Activated CD4-positive, CD25-positive, alpha-beta regulatory T cell treated with anti-CD3 and anti-CD28 coated beads, Interleukin-2, amount 50 U/mL, for 24 hours (primary cell): ENCODE results near the gene PROC.

Experiments
- ATAC-seq, 2 donors: fragments of 150-1000 bp; cut with Tn5 transposase; one replicate each; pipeline ENCODE4 v1.10.0; 2021; ENCODE audit warnings: mild to moderate bottlenecking in 1 of 2, moderate library complexity in 1 of 2

The PROC gene

DNA sequence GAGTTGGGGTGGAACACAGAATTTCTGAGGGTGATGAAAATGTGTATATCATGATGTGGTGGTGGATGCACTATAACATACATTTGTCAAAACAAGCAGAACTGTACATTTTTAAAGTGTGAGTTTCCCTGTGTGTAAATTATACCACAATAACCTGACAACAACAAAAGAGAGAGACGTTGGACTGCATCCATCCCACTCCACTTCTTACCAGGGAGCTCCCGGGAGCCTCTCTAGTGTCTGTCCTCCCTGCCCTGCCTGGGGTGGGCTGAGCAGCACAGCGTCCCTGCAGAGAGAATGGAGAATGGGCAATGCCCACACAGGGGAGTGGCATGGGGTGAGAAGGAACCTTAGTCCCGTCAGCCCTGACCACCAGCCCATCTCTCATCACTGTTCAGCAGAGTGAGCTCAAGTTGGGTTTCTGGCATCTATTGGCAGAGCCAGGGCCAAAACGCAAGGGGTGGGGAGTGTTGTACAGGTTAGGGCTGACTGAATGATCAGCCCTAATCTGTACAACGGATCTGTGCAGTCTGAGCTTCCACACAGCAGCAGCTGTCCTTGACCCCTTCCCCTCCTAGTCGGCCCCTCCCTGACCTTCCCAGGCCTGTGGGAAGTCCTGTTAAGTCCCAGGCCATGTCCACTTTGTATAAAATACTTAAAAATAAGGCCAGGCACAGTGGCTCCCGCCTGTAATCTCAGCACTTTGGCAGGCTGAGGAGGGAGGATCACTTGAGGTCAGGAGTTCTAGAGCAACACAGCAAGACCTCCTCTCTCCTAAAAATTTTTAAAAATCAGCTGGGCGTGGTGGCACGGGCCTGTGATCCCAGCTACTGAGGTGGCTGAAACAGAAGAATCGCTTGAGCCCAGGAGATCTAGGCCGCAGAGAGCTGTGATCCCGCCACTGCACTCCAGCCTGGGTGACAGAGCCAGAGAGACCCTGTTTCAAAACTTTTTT lies 3.3 kb upstream of the PROC start:
- no peak for ATAC-seq

DNA sequence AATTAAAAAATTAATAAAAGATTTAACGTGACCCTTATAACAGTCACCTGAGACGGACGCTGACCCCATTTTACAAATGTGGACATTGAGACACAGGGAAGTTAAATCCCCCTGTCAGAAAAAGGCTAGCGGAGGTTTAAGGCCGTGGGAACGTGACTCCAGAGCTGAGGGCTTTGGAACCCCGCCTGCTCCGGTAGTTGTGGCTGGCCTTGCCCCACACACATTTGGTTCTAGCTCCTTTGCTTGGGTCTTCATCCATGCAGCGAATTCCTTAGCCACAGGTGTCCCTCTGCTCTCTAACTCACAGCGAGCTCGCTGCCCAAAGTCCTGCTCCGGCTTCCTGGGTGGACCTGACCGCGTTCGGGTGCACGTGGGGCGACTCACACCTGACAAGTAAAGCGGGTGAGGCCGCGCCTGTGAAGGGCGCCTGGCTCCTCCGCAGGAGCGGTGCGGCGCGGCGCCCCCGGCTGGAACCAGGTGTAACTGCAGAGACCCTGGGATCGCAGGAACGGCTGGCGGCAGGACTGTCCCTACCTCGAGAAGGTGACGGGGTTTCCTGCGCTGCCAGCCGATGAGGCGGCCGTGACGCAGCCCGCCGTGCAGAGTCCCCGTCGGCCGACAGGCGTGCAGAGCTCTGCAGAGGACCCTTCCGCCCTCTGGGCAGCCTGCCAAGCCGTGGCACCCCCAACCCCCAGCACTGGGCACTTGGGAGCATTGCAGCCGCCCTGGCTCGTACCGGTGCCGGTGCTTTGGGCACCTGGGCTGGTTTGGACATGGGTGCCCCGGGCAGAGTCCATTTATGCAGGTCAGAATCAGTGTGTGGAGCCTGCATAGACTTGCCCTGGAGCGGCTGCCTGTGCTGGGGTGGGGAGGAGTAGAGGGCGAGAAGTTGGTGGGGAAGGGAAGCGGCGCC lies 2.4 kb upstream of the PROC start:
- peak; percentile 94 to 95 for ATAC-seq

DNA sequence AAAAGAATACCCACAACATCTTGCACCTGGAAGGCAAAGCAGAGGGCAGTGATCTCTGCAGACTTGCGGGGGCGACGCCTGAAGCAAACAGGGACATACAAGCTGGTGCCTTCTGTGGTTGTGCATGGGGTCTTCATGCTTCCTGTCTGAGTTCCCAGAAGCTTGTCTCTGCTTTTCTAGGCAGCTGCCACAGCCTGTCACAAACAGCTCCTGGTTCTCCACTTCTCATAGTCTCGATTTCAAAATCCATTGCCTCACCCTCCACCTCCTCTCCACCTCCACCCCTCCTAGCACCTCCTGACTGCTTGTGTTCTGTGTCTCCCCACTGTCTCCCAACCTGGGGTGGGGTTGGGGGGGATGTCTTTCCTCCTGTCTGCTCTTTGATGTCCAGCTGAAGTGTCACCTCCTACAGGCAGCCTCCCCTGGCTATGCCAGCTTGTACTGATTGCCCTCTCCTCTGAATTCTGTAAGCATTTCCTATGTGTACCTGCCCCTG lies 1.7 kb upstream of the PROC start:
- no peak for ATAC-seq

DNA sequence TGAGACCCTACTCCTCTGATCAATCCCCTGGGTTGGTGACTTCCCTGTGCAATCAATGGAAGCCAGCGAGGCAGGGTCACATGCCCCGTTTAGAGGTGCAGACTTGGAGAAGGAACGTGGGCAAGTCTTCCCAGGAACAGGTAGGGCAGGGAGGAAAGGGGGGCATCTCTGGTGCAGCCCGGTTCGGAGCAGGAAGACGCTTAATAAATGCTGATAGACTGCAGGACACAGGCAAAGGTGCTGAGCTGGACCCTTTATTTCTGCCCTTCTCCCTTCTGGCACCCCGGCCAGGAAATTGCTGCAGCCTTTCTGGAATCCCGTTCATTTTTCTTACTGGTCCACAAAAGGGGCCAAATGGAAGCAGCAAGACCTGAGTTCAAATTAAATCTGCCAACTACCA lies 821 bp upstream of the PROC start:
- ATAC-seq, result no peak

DNA sequence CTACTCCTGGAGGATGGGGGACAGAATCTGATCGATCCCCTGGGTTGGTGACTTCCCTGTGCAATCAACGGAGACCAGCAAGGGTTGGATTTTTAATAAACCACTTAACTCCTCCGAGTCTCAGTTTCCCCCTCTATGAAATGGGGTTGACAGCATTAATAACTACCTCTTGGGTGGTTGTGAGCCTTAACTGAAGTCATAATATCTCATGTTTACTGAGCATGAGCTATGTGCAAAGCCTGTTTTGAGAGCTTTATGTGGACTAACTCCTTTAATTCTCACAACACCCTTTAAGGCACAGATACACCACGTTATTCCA lies 844 bp downstream of the PROC start:
- ATAC-seq, result no peak

DNA sequence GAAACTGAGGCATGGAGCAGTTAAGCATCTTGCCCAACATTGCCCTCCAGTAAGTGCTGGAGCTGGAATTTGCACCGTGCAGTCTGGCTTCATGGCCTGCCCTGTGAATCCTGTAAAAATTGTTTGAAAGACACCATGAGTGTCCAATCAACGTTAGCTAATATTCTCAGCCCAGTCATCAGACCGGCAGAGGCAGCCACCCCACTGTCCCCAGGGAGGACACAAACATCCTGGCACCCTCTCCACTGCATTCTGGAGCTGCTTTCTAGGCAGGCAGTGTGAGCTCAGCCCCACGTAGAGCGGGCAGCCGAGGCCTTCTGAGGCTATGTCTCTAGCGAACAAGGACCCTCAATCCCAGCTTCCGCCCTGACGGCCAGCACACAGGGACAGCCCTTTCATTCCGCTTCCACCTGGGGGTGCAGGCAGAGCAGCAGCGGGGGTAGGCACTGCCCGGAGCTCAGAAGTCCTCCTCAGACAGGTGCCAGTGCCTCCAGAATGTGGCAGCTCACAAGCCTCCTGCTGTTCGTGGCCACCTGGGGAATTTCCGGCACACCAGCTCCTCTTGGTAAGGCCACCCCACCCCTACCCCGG lies 1.3 kb downstream of the PROC start:
- no peak for ATAC-seq

DNA sequence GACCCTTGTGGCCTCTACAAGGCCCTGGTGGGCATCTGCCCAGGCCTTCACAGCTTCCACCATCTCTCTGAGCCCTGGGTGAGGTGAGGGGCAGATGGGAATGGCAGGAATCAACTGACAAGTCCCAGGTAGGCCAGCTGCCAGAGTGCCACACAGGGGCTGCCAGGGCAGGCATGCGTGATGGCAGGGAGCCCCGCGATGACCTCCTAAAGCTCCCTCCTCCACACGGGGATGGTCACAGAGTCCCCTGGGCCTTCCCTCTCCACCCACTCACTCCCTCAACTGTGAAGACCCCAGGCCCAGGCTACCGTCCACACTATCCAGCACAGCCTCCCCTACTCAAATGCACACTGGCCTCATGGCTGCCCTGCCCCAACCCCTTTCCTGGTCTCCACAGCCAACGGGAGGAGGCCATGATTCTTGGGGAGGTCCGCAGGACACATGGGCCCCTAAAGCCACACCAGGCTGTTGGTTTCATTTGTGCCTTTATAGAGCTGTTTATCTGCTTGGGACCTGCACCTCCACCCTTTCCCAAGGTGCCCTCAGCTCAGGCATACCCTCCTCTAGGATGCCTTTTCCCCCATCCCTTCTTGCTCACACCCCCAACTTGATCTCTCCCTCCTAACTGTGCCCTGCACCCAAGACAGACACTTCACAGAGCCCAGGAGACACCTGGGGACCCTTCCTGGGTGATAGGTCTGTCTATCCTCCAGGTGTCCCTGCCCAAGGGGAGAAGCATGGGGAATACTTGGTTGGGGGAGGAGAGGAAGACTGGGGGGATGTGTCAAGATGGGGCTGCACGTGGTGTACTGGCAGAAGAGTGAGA lies 2.0 kb downstream of the PROC start:
- no peak for ATAC-seq

DNA sequence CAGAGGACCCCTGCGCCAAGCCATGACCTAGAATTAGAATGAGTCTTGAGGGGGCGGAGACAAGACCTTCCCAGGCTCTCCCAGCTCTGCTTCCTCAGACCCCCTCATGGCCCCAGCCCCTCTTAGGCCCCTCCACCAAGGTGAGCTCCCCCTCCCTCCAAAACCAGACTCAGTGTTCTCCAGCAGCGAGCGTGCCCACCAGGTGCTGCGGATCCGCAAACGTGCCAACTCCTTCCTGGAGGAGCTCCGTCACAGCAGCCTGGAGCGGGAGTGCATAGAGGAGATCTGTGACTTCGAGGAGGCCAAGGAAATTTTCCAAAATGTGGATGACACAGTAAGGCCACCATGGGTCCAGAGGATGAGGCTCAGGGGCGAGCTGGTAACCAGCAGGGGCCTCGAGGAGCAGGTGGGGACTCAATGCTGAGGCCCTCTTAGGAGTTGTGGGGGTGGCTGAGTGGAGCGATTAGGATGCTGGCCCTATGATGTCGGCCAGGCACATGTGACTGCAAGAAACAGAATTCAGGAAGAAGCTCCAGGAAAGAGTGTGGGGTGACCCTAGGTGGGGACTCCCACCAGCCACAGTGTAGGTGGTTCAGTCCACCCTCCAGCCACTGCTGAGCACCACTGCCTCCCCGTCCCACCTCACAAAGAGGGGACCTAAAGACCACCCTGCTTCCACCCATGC lies 3.0 kb downstream of the PROC start:
- no peak for ATAC-seq

DNA sequence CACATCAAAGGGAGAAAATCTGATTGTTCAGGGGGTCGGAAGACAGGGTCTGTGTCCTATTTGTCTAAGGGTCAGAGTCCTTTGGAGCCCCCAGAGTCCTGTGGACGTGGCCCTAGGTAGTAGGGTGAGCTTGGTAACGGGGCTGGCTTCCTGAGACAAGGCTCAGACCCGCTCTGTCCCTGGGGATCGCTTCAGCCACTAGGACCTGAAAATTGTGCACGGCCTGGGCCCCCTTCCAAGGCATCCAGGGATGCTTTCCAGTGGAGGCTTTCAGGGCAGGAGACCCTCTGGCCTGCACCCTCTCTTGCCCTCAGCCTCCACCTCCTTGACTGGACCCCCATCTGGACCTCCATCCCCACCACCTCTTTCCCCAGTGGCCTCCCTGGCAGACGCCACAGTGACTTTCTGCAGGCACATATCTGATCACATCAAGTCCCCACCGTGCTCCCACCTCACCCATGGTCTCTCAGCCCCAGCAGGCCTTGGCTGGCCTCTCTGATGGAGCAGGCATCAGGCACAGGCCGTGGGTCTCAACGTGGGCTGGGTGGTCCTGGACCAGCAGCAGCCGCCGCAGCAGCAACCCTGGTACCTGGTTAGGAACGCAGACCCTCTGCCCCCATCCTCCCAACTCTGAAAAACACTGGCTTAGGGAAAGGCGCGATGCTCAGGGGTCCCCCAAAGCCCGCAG lies 3.8 kb downstream of the PROC start:
- ATAC-seq, result no peak

DNA sequence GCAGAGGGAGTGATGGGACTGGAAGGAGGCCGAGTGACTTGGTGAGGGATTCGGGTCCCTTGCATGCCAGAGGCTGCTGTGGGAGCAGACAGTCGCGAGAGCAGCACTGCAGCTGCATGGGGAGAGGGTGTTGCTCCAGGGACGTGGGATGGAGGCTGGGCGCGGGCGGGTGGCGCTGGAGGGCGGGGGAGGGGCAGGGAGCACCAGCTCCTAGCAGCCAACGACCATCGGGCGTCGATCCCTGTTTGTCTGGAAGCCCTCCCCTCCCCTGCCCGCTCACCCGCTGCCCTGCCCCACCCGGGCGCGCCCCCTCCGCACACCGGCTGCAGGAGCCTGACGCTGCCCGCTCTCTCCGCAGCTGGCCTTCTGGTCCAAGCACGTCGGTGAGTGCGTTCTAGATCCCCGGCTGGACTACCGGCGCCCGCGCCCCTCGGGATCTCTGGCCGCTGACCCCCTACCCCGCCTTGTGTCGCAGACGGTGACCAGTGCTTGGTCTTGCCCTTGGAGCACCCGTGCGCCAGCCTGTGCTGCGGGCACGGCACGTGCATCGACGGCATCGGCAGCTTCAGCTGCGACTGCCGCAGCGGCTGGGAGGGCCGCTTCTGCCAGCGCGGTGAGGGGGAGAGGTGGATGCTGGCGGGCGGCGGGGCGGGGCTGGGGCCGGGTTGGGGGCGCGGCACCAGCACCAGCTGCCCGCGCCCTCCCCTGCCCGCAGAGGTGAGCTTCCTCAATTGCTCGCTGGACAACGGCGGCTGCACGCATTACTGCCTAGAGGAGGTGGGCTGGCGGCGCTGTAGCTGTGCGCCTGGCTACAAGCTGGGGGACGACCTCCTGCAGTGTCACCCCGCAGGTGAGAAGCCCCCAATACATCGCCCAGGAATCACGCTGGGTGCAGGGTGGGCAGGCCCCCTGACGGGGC lies 4.6 kb downstream of the PROC start:
- ATAC-seq, result peak; percentile 41 to 46

DNA sequence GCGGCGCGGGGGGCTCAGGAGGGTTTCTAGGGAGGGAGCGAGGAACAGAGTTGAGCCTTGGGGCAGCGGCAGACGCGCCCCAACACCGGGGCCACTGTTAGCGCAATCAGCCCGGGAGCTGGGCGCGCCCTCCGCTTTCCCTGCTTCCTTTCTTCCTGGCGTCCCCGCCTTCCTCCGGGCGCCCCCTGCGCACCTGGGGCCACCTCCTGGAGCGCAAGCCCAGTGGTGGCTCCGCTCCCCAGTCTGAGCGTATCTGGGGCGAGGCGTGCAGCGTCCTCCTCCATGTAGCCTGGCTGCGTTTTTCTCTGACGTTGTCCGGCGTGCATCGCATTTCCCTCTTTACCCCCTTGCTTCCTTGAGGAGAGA lies 5.2 kb downstream of the PROC start:
- ATAC-seq, result peak in 1 of 2 donors; percentile 35

DNA sequence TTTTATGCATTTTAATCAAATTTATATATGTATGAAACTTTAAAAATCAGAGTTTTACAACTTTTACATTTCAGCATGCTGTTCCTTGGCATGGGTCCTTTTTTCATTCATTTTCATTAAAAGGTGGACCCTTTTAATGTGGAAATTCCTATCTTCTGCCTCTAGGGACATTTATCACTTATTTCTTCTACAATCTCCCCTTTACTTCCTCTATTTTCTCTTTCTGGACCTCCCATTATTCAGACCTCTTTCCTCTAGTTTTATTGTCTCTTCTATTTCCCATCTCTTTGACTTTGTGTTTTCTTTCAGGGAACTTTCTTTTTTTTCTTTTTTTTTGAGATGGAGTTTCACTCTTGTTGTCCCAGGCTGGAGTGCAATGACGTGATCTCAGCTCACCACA lies 5.7 kb downstream of the PROC start:
- ATAC-seq, result no peak

DNA sequence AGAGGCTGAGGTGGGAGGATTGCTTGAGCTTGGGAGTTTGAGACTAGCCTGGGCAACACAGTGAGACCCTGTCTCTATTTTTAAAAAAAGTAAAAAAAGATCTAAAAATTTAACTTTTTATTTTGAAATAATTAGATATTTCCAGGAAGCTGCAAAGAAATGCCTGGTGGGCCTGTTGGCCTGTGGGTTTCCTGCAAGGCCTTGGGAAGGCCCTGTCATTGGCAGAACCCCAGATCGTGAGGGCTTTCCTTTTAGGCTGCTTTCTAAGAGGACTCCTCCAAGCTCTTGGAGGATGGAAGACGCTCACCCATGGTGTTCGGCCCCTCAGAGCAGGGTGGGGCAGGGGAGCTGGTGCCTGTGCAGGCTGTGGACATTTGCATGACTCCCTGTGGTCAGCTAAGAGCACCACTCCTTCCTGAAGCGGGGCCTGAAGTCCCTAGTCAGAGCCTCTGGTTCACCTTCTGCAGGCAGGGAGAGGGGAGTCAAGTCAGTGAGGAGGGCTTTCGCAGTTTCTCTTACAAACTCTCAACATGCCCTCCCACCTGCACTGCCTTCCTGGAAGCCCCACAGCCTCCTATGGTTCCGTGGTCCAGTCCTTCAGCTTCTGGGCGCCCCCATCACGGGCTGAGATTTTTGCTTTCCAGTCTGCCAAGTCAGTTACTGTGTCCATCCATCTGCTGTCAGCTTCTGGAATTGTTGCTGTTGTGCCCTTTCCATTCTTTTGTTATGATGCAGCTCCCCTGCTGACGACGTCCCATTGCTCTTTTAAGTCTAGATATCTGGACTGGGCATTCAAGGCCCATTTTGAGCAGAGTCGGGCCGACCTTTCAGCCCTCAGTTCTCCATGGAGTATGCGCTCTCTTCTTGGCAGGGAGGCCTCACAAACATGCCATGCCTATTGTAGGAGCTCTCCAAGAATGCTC lies 6.6 kb downstream of the PROC start:
- no peak for ATAC-seq

DNA sequence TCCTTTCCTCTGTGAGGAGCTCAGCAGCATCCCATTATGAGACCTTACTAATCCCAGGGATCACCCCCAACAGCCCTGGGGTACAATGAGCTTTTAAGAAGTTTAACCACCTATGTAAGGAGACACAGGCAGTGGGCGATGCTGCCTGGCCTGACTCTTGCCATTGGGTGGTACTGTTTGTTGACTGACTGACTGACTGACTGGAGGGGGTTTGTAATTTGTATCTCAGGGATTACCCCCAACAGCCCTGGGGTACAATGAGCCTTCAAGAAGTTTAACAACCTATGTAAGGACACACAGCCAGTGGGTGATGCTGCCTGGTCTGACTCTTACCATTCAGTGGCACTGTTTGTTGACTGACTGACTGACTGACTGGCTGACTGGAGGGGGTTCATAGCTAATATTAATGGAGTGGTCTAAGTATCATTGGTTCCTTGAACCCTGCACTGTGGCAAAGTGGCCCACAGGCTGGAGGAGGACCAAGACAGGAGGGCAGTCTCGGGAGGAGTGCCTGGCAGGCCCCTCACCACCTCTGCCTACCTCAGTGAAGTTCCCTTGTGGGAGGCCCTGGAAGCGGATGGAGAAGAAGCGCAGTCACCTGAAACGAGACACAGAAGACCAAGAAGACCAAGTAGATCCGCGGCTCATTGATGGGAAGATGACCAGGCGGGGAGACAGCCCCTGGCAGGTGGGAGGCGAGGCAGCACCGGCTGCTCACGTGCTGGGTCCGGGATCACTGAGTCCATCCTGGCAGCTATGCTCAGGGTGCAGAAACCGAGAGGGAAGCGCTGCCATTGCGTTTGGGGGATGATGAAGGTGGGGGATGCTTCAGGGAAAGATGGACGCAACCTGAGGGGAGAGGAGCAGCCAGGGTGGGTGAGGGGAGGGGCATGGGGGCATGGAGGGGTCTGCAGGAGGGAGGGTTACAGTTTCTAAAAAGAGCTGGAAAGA lies 7.6 kb downstream of the PROC start:
- ATAC-seq, result no peak

DNA sequence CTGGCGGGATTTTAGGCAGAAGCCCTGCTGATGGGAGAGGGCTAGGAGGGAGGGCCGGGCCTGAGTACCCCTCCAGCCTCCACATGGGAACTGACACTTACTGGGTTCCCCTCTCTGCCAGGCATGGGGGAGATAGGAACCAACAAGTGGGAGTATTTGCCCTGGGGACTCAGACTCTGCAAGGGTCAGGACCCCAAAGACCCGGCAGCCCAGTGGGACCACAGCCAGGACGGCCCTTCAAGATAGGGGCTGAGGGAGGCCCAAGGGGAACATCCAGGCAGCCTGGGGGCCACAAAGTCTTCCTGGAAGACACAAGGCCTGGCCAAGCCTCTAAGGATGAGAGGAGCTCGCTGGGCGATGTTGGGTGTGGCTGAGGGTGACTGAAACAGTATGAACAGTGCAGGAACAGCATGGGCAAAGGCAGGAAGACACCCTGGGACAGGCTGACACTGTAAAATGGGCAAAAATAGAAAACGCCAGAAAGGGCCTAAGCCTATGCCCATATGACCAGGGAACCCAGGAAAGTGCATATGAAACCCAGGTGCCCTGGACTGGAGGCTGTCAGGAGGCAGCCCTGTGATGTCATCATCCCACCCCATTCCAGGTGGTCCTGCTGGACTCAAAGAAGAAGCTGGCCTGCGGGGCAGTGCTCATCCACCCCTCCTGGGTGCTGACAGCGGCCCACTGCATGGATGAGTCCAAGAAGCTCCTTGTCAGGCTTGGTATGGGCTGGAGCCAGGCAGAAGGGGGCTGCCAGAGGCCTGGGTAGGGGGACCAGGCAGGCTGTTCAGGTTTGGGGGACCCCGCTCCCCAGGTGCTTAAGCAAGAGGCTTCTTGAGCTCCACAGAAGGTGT lies 8.5 kb downstream of the PROC start:
- ATAC-seq, result no peak

DNA sequence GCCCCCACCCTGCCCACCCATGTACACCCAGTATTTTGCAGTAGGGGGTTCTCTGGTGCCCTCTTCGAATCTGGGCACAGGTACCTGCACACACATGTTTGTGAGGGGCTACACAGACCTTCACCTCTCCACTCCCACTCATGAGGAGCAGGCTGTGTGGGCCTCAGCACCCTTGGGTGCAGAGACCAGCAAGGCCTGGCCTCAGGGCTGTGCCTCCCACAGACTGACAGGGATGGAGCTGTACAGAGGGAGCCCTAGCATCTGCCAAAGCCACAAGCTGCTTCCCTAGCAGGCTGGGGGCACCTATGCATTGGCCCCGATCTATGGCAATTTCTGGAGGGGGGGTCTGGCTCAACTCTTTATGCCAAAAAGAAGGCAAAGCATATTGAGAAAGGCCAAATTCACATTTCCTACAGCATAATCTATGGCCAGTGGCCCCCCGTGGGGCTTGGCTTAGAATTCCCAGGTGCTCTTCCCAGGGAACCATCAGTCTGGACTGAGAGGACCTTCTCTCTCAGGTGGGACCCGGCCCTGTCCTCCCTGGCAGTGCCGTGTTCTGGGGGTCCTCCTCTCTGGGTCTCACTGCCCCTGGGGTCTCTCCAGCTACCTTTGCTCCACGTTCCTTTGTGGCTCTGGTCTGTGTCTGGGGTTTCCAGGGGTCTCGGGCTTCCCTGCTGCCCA lies 9.3 kb downstream of the PROC start:
- no peak for ATAC-seq
